ENCODE data around the gene GNMT.

Gene GNMT

DNA sequence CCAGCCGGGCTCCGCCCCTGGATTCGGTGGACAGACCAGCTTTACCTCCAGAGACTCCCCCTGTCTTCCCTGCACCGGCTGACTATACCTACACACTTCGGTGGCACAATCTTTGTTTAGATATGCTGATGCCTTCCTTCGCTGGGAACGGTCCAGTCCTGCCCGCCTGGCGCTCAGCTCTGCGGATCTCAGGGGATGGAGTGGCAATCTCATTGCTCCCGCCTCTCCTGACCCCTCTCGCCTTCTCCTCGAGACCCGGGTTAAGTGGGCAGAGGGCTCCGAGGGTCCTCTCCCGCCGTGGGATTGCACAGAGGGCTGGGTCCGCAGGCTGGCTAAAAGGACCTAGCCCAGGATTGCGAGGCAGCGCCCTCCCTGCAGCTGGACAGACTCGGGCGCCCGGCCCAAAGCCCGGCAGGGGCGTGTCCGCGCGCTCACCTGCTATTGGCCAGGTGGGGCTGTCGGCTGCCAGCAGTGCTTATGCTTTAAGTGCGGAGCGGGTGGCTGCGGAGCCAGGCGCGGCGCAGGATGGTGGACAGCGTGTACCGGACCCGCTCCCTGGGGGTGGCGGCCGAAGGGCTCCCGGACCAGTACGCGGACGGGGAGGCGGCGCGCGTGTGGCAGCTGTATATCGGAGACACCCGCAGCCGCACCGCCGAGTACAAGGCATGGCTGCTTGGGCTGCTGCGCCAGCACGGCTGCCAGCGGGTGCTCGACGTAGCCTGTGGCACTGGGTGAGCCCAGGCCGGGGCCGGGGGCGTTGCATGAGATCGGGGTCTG, at the start of gene GNMT:
TSS of gene GNMT (plus strand) at position 512 of the 777 bp plus-strand sequence. CDS start at position 526, 14 bp downstream.
- DNase-seq (ENCODE audit: low read depth), result no peak

GRCh38 chr6:42911171-42912021, 49.2 kb upstream of the GNMT start:
- DNase-seq (ENCODE audit: low read depth), result no peak

DNA sequence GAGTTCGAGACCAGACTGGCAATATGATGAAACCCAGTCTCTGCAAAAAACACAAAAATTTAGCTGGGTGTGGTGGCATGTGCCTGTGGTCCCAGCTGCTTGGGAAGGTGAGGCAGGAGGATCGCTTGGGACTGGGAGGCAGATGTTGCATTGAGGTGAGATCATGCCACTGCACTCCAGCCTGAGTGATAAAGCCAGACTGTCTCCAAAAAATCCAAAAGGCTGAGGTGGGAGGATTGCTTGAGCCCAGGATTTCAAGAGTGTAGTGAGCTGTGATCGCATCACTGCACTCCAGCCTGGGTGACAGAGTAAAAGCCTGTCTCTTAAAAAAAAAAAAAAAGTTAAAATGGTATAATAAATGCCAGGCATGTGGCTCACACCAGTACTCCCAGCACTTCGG, 46.0 kb upstream of the GNMT start:
- no peak for DNase-seq (ENCODE audit: low read depth)

DNA sequence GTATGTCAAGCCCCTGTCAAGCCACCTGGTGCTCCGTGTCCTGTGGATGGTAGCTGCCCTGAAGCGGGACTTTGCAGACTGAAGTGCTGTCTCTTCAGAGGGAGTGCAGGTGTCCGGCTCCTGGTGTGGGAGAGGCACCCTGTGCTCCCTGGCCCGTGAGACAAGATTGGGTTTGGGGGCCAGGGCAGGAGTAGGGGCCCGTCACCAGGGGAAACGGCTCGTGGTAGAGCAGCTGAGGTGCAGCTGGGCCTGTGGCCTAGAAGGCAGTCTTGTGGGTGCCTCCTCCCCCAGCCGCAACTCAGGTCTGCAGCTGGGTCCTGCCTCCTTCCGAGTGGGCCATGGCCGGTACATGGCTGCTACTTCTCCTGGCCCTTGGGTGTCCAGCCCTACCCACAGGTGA, 44.8 kb upstream of the GNMT start, which contains the start of gene PTCRA:
TSS of gene PTCRA (plus strand) at position 322 of the 400 bp plus-strand sequence. CDS start at position 339, 17 bp downstream.
- no peak for DNase-seq (ENCODE audit: low read depth)

DNA sequence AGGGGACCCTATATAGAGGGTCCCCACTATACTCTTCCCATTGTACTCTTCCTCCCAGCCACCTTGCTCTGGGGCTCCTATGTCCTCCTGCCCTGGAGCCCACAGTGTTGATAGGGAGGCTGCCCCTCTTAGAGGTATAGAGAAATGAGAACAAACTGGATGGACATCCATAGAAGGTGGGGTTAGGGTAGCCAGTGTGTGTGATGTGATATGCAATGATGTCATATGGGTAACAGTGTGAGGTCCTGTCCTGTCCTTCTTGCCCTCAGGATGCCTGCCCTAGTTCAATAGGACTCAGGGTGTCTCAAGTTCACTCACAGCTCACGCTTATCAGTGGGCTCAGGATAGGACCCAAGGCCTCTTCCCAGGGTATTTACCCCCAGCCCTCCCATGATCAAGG, 44.3 kb upstream of the GNMT start:
- DNase-seq (ENCODE audit: low read depth), result no peak

GRCh38 chr6:42921801-42922200, 38.8 kb upstream of the GNMT start:
- DNase-seq (ENCODE audit: low read depth), result no peak

DNA sequence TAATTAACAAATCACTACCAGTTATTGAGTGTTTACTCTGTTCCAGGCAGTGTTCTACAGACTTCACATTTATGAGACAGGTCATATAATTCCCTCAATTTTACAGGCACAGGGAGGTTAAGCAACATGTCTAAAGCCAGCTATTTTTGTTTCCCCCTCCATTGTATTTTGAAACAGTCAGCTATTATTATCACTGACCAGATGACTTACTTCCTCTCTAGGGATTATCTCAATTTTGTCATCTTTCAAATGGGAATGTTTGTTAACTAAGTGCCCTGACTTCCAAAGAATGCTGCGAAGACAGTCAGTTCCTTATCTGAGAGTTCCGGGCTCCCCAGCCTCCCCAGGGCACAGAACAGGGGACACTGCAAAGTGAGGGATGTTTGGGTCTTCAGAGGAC, 36.9 kb upstream of the GNMT start:
- DNase-seq (ENCODE audit: low read depth), result no peak

- DNase-seq (ENCODE audit: low read depth), result no peak
Measured at GRCh38 chr6:42925248-42925857, 35.2 kb upstream of the GNMT start.

GRCh38 chr6:42928986-42929820, 31.4 kb upstream of the GNMT start, which contains the start of gene CNPY3:
CNPY3 (plus strand) TSS chr6:42929480; CDS start chr6:42929571, 91 bp downstream.
- DNase-seq (ENCODE audit: low read depth), result peak; percentile 78

- peak; percentile 58 for DNase-seq (ENCODE audit: low read depth)
Measured at GRCh38 chr6:42929821-42930360, 30.7 kb upstream of the GNMT start.

DNA sequence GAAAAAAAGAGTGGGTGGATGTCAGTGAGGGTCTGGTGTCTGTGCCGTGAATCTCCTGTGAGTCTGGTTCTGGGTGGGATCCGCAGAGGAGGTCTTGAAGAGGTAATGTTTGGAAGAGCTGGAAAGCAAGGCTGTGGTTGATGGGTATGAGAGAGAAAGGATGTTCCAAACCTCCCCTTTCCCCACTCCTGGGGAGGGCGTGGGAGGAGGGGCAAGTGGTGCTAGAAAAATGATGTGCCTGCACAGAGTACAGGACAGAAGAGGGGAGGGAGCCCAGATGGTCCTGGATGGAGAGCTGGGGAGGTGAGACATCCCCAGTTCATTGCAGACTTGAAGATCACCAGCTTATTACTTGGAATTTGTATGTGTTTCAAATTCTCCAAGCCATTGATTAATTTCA, 28.1 kb upstream of the GNMT start:
- DNase-seq (ENCODE audit: low read depth), result no peak

DNA sequence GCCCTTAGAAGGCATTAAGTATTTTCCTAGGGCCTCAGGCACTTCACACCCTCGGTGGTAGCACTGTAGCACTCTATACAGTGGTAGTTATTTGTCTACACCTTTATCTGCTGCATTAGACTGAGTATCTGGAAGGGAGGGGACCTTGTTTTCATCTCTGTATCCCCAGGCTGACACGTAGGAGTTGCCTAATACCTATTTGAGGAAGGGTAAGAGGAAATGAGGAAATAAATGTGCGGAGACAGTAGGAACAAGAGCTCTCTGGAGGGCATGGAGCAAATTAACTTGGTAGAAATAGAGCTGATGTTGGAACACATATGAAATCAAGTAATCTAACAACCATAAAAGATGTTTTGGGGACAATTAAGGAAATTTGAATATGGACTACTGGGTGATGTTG, 27.3 kb upstream of the GNMT start:
- DNase-seq (ENCODE audit: low read depth), result no peak

GRCh38 chr6:42935322-42935721, 25.2 kb upstream of the GNMT start:
- no peak for DNase-seq (ENCODE audit: low read depth)

GRCh38 chr6:42936398-42936797, 24.2 kb upstream of the GNMT start:
- DNase-seq (ENCODE audit: low read depth), result no peak

- DNase-seq (ENCODE audit: low read depth), result no peak
Measured at GRCh38 chr6:42937548-42938427, 22.8 kb upstream of the GNMT start.

DNA sequence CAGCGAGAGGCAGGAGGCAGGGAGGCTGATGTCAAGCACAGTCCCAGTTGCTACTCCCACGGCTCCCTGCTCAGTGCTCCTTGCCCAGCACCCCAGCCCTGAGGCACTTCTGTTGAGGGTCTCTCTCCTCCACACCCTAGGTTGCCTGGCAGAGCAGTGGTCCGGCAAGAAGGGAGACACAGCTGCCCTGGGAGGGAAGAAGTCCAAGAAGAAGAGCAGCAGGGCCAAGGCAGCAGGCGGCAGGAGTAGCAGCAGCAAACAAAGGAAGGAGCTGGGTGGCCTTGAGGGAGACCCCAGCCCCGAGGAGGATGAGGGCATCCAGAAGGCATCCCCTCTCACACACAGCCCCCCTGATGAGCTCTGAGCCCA, 22.1 kb upstream of the GNMT start:
- no peak for DNase-seq (ENCODE audit: low read depth)

- no peak for DNase-seq (ENCODE audit: low read depth)
Measured at GRCh38 chr6:42938987-42939809, 21.4 kb upstream of the GNMT start.

GRCh38 chr6:42939810-42940167, 20.8 kb upstream of the GNMT start:
- no peak for DNase-seq (ENCODE audit: low read depth)

- DNase-seq (ENCODE audit: low read depth), result no peak
Measured at GRCh38 chr6:42940493-42941045, 20.0 kb upstream of the GNMT start.
